Measurements from ENCODE around the gene TGFBR1. TPM values are rescaled to one million over a fixed set of nuclear protein-coding genes. Genes with fewer than 3 reads are reported as not detected.

TGFBR1 gene
- total RNA-seq, 2 donors from 2014 or later: 13.4 to 23.4 TPM

- H3K36me3 Mint-ChIP-seq: no peaks in the 10 kb centered on the region
- no peak for ATAC-seq
- no peak for DNase-seq (ENCODE audit: low spot score in 2 of 2)
- H3K9me3 Mint-ChIP-seq: peaks cover 0 to 5% of the 10 kb centered on the region in 2 donors
- no peak overlapping the region for H3K27ac Mint-ChIP-seq
These were observed 31.6 kb upstream of the TGFBR1 start for GRCh38 chr9:99073347-99073746.

- H3K9me3 Mint-ChIP-seq: peaks cover 0 to 1% of the 10 kb centered on the region in 2 donors
- ATAC-seq (no peak), DNase-seq (ENCODE audit: low spot score in 2 of 2) (no peak)
- H3K36me3 Mint-ChIP-seq: no peaks in the 10 kb centered on the region
- no peak overlapping the region for H3K27ac Mint-ChIP-seq
These were observed 30.7 kb upstream of the TGFBR1 start for GRCh38 chr9:99073985-99074901.

- no peak overlapping the region for H3K27ac Mint-ChIP-seq
These were observed 30.0 kb upstream of the TGFBR1 start for GRCh38 chr9:99074902-99075245.

GRCh38 chr9:99075246-99075912 is 29.5 kb upstream of the TGFBR1 start:
- DNase-seq (ENCODE audit: low spot score in 2 of 2): no peak
- Mint-ChIP-seq H3K27ac (no peak overlapping the region), H3K36me3 (no peaks in the 10 kb centered on the region), H3K9me3 (no peaks in the 10 kb centered on the region)
- ATAC-seq: no peak

More at GRCh38 chr9:99074902-99075245, 30.0 kb upstream of the TGFBR1 start:
- no peaks in the 10 kb centered on the region for H3K9me3 Mint-ChIP-seq
- no peaks in the 10 kb centered on the region for H3K36me3 Mint-ChIP-seq
- ATAC-seq: no peak
- no peak for DNase-seq (ENCODE audit: low spot score in 2 of 2)

- no peaks in the 10 kb centered on the region for H3K36me3 Mint-ChIP-seq
- ATAC-seq (no peak), DNase-seq (ENCODE audit: low spot score in 2 of 2) (no peak)
- H3K27ac Mint-ChIP-seq: peak overlapping the region in 1 of 2 donors; percentile 81
- H3K9me3 Mint-ChIP-seq: no peaks in the 10 kb centered on the region
These were observed 28.9 kb upstream of the TGFBR1 start for GRCh38 chr9:99076030-99076429.

GRCh38 chr9:99076483-99077171 is 28.3 kb upstream of the TGFBR1 start:
- Mint-ChIP-seq H3K36me3 (no peaks in the 10 kb centered on the region), H3K27ac (peak overlapping the region in 1 of 2 donors; percentile 81), H3K9me3 (no peaks in the 10 kb centered on the region)
- no peak for DNase-seq (ENCODE audit: low spot score in 2 of 2)
- ATAC-seq: peak in 1 of 2 donors; percentile 50

- DNase-seq (ENCODE audit: low spot score in 2 of 2) (no peak), ATAC-seq (no peak)
- H3K27ac Mint-ChIP-seq: no peak overlapping the region
- no peaks in the 10 kb centered on the region for H3K9me3 Mint-ChIP-seq
- no peaks in the 10 kb centered on the region for H3K36me3 Mint-ChIP-seq
These were observed 26.2 kb upstream of the TGFBR1 start for GRCh38 chr9:99078717-99079116.

- no peak for ATAC-seq
- Mint-ChIP-seq H3K27ac (no peak overlapping the region), H3K36me3 (no peaks in the 10 kb centered on the region), H3K9me3 (no peaks in the 10 kb centered on the region)
- DNase-seq (ENCODE audit: low spot score in 2 of 2): no peak
These were observed 25.4 kb upstream of the TGFBR1 start for GRCh38 chr9:99079542-99079941.

GRCh38 chr9:99083051-99083450 is 21.9 kb upstream of the TGFBR1 start:
- Mint-ChIP-seq H3K9me3 (peaks cover 0 to 9% of the 10 kb centered on the region in 2 donors), H3K36me3 (no peaks in the 10 kb centered on the region), H3K27ac (no peak overlapping the region)
- ATAC-seq (no peak), DNase-seq (ENCODE audit: low spot score in 2 of 2) (no peak)

GRCh38 chr9:99085949-99086948 is 18.7 kb upstream of the TGFBR1 start:
- Mint-ChIP-seq H3K36me3 (no peaks in the 10 kb centered on the region), H3K9me3 (peaks cover 0 to 9% of the 10 kb centered on the region in 2 donors), H3K27ac (peak overlapping the region in 1 of 2 donors; percentile 33)
- no peak for ATAC-seq
- DNase-seq (ENCODE audit: low spot score in 2 of 2): no peak

- no peak for DNase-seq (ENCODE audit: low spot score in 2 of 2)
- Mint-ChIP-seq H3K36me3 (no peaks in the 10 kb centered on the region), H3K9me3 (peaks cover 0 to 9% of the 10 kb centered on the region in 2 donors), H3K27ac (no peak overlapping the region)
- ATAC-seq: no peak
These were observed 17.5 kb upstream of the TGFBR1 start for GRCh38 chr9:99087462-99087861.

GRCh38 chr9:99090336-99091130 is 14.4 kb upstream of the TGFBR1 start:
- DNase-seq (ENCODE audit: low spot score in 2 of 2) (no peak), ATAC-seq (no peak)
- Mint-ChIP-seq H3K36me3 (no peaks in the 10 kb centered on the region), H3K27ac (no peak overlapping the region), H3K9me3 (peaks cover 0 to 6% of the 10 kb centered on the region in 2 donors)

GRCh38 chr9:99092643-99093491 is 12.0 kb upstream of the TGFBR1 start:
- ATAC-seq (peak; percentile 66 to 75), DNase-seq (ENCODE audit: low spot score in 2 of 2) (peak in 1 of 2 donors; percentile 19)
- Mint-ChIP-seq H3K36me3 (no peaks in the 10 kb centered on the region), H3K9me3 (no peaks in the 10 kb centered on the region), H3K27ac (peak overlapping the region; percentile 50 to 65)

- H3K9me3 Mint-ChIP-seq: no peaks in the 10 kb centered on the region
- ATAC-seq: peak; percentile 28 to 61
- H3K27ac Mint-ChIP-seq: peak overlapping the region in 1 of 2 donors; percentile 50
- DNase-seq (ENCODE audit: low spot score in 2 of 2): no peak
- no peaks in the 10 kb centered on the region for H3K36me3 Mint-ChIP-seq
These were observed 11.5 kb upstream of the TGFBR1 start for GRCh38 chr9:99093492-99093791.

- peaks cover 0 to 18% of the 10 kb centered on the region in 2 donors for H3K36me3 Mint-ChIP-seq
- DNase-seq (ENCODE audit: low spot score in 2 of 2) (no peak), ATAC-seq (no peak)
- H3K27ac Mint-ChIP-seq: no peak overlapping the region
- peaks cover 0 to 15% of the 10 kb centered on the region in 2 donors for H3K9me3 Mint-ChIP-seq
These were observed 9.3 kb upstream of the TGFBR1 start for GRCh38 chr9:99095565-99095964.

Measured in activated naive CD4-positive, alpha-beta T cell treated with anti-CD3 and anti-CD28 coated beads, Interleukin-2, amount 50 U/mL, for 72 hours (primary cell).